OCI-LY3 (cell line): ENCODE measurements around the gene SGSM2.

Experiments
- EZH2phosphoT487 ChIP-seq: fragments of 200-600 bp; shearing (Covaris generic); IDR thresholded peaks from 2 replicates; pipeline ENCODE4 v1.6.1; 2018; ENCODE audit warnings: antibody characterized with exemption, mixed run types, low read depth
- TF ChIP-seq, protein P1 (sequence below): fragments of 200-600, 300-600 bp; sonication (generic); IDR thresholded peaks from 2 replicates; pipeline ENCODE4 v1.5.1; 2014; ENCODE audit warnings: antibody characterized with exemption, low read length, low read depth

GRCh38 chr17:2401426-2402221 is 64.3 kb downstream of the SGSM2 start:
- TF ChIP-seq, protein P1, sequence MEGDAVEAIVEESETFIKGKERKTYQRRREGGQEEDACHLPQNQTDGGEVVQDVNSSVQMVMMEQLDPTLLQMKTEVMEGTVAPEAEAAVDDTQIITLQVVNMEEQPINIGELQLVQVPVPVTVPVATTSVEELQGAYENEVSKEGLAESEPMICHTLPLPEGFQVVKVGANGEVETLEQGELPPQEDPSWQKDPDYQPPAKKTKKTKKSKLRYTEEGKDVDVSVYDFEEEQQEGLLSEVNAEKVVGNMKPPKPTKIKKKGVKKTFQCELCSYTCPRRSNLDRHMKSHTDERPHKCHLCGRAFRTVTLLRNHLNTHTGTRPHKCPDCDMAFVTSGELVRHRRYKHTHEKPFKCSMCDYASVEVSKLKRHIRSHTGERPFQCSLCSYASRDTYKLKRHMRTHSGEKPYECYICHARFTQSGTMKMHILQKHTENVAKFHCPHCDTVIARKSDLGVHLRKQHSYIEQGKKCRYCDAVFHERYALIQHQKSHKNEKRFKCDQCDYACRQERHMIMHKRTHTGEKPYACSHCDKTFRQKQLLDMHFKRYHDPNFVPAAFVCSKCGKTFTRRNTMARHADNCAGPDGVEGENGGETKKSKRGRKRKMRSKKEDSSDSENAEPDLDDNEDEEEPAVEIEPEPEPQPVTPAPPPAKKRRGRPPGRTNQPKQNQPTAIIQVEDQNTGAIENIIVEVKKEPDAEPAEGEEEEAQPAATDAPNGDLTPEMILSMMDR = no peak
- TF ChIP-seq EZH2phosphoT487 = no peak
